Muscle of leg (tissue), 11 donors: Measurements from ENCODE around the gene SESN3. TPM values are rescaled to one million over a fixed set of nuclear protein-coding genes. Genes with fewer than 3 reads are reported as not detected.

Experiments
- DNase-seq: peaks from one replicate; pipeline ENCODE4 v3.0.0; 2013
- H3K27ac ChIP-seq: one replicate; pipeline ENCODE4 v1.5.1; 2013; ENCODE audit warnings: mild to moderate bottlenecking, low read length, control low read depth
- H3K27me3 ChIP-seq: one replicate; pipeline ENCODE4 v1.6.1; 2013; ENCODE audit warnings: low read length; ENCODE audit not compliant: control insufficient read depth, insufficient read depth
- H3K36me3 ChIP-seq: one replicate; pipeline ENCODE4 v1.6.1; 2013; ENCODE audit warnings: low read length; ENCODE audit not compliant: control insufficient read depth, insufficient read depth
- H3K4me1 ChIP-seq: one replicate; pipeline ENCODE4 v1.6.1; 2013; ENCODE audit warnings: low read length; ENCODE audit not compliant: control insufficient read depth, insufficient read depth
- H3K4me3 ChIP-seq: one replicate; pipeline ENCODE4 v1.5.1; 2013; ENCODE audit warnings: low read length, control low read depth
- H3K9me3 ChIP-seq: replicated peaks from 2 replicates; pipeline ENCODE4 v1.6.1; 2013; ENCODE audit warnings: low read depth, low read length; ENCODE audit not compliant: control insufficient read depth
- WGBS: methylation state at CpG from one replicate; pipeline ENCODE4 v1.1.5; 2013; ENCODE audit warnings: missing lambda C conversion rate; ENCODE audit not compliant: insufficient coverage; 5-methylcytosine and 5-hydroxymethylcytosine counted together
- polyA plus RNA-seq, 8 donors: library from polyadenylated mRNA; unstranded; fragments of 120-200 nt; gene quantifications; one replicate each; pipeline versions ENCODE4 v1.2.1 to v1.2.3, GENCODE V29; 2013; ENCODE audit warnings: inconsistent platforms in 1 of 8, low replicate concordance in 1 of 8; ENCODE audit not compliant: insufficient read length in 8 of 8, insufficient read depth in 1 of 8
- total RNA-seq: library from RNA; stranded (reverse); fragments of 120-200 nt; gene quantifications from one replicate; pipeline ENCODE4 v1.2.4, GENCODE V29; 2013

Gene SESN3
- total and polyA plus RNA-seq, 9 donors = 60.8 to 115 (median 97.2) TPM

DNA sequence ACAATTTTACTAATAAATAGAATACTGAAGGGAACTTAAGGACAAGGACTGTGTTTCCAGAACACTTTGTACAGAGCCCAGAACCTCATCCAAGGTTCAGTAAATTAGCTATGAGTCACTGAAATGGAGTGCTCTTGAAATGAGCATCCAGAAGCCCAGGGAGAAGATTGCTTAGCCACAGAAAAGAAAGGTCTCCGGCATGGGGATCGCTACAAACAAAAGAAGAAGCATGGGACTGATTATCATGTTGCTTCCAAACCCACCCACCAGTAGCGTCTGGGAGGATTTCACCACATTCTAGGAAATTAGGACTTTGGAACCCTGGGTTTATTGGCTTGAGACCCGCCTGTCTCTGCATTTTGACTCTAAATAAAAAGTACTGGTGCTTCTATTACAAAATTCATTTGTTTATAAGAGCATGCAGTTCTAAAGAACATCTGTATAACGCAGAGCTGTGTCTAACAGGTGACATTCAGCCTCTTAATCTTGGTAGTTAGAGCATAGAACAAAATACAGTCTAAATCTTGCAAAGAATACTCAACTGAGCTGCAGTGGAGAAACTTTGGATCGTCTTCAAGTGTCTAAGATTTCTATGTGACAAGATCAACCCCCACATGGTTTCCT, 35.9 kb upstream of the SESN3 start:
- WGBS = 100% methylated on average over 1 of the region's 6 CpGs
- no peak for DNase-seq

DNA sequence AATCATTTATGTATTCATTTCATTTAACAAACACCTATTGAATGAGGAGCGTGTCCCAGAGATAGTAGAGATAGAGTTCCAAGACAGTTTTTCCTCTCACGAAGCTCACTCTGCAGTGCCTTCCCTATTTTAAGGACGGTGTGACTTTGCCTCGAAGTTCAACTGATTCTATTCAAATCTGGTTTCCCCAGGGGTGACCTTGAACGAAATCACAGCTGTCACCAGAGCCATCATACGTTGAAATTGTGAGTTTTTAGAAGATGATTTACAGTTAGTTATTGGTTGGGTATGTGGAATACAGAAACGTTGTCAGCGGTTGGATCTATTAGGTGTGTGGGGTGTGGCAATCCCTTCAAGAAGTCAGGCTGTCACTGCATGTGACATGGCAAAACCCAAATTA, 33.9 kb upstream of the SESN3 start:
- 66% methylated on average over 4 of the region's 8 CpGs for WGBS
- H3K36me3 ChIP-seq = no peaks in the 10 kb centered on the region
- no peak for DNase-seq
- H3K4me1 ChIP-seq = no peaks in the 10 kb centered on the region
- H3K4me3 ChIP-seq = no peak overlapping the region
- no peaks in the 10 kb centered on the region for H3K27me3 ChIP-seq
- no peaks in the 10 kb centered on the region for H3K9me3 ChIP-seq
- H3K27ac ChIP-seq = no peak overlapping the region

More for the DNA sequence above, 35.9 kb upstream of the SESN3 start:
- Histone ChIP-seq H3K27me3 (no peaks in the 10 kb centered on the region), H3K4me3 (no peak overlapping the region), H3K27ac (no peak overlapping the region), H3K4me1 (no peaks in the 10 kb centered on the region), H3K36me3 (no peaks in the 10 kb centered on the region), H3K9me3 (no peaks in the 10 kb centered on the region)

DNA sequence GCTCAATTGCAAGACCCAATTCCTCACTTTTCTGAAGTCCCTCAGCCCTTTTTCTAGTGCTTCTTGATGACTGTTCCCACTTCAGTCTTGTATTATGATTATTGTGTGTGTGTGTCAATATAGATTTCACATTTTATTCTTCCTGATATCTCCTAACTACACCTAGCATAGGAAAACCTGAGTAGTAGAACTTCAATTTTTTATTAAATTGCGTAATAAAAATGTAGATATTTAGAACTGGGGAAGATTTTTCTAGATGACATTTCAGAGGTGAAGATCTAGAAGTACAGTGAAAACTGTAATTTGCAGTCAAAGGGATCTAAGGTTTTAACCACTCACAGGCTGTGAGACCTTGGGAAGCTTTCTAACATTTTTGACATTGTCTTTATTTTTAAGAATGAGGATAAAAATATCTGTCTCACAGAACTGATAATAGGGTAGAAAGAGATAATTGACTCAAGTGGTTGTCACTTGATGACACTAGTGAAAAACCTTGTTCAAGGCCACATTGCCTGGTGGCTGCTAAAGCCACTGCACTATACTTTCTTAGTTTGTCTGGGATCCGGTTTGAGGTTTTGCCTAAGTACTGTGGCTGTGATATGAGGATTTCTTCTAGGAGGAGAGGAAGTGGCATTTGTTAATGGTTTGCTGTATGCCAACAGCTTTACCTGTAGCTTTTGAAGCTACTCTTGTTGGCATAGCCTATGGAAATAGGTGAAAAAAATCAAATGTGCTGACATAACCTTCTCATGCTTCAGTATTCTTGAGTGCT, 32.2 kb upstream of the SESN3 start:
- Histone ChIP-seq H3K4me3 (no peak overlapping the region), H3K27ac (no peak overlapping the region), H3K9me3 (no peaks in the 10 kb centered on the region), H3K27me3 (no peaks in the 10 kb centered on the region), H3K4me1 (no peaks in the 10 kb centered on the region), H3K36me3 (no peaks in the 10 kb centered on the region)
- 100% methylated on average over 1 of the region's 2 CpGs for WGBS
- no peak for DNase-seq

DNA sequence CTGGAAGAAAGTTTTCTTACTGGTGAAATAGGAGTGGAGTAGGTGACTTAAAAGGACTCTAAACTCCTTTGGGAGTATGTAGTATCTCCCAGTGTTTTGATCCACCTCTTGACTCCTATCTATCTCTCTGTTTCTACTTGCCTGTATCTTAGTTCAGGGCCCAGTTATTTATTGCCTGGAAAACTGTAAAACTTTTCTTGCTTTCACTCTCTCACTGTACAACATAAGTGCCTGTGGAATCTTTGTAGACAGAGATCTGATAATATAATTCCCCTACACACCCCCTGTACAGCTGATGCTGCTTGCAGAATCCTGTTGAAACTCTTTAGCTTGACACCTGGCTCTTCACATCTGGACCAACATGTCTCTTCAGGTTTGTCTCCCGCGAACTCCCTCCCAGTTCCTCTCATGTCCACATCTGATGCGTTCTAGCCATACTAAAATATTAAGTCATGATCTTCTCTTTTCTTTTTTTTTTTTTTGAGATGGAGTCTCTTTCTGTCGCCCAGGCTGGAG, 26.5 kb upstream of the SESN3 start:
- no peaks in the 10 kb centered on the region for H3K9me3 ChIP-seq
- no peak overlapping the region for H3K4me3 ChIP-seq
- H3K27ac ChIP-seq = no peak overlapping the region
- no peaks in the 10 kb centered on the region for H3K27me3 ChIP-seq
- WGBS = 52% methylated on average over 2 of the region's 4 CpGs
- no peaks in the 10 kb centered on the region for H3K36me3 ChIP-seq
- H3K4me1 ChIP-seq = peaks cover 24% of the 10 kb centered on the region
- no peak for DNase-seq

DNA sequence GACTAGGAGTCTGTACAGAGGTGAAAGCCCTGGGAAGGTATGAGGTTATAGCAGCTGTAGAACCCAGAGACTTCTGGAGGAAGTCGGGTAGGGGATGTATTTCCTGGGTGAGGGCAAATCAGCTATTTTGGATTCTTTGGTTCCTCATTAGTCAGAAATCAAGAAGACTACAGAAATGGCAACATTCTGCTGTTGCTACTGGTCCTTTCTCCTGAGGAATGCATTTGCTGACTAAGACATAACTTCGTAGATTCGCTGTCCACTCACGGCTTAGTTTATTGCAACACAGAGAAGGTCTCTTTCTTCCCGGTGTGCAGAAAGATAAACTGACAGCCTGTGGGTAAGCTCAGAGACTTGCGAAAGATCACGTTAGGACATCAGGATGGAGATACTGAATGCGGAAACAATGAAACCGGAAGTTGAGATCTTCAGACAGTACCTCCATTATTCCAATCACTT, 25.3 kb upstream of the SESN3 start:
- WGBS = 85% methylated on average over 4 of the region's 9 CpGs
- Histone ChIP-seq H3K9me3 (no peaks in the 10 kb centered on the region), H3K27me3 (no peaks in the 10 kb centered on the region), H3K4me3 (no peak overlapping the region), H3K4me1 (peaks cover 24% of the 10 kb centered on the region), H3K27ac (no peak overlapping the region), H3K36me3 (no peaks in the 10 kb centered on the region)
- DNase-seq = peak; percentile 61

DNA sequence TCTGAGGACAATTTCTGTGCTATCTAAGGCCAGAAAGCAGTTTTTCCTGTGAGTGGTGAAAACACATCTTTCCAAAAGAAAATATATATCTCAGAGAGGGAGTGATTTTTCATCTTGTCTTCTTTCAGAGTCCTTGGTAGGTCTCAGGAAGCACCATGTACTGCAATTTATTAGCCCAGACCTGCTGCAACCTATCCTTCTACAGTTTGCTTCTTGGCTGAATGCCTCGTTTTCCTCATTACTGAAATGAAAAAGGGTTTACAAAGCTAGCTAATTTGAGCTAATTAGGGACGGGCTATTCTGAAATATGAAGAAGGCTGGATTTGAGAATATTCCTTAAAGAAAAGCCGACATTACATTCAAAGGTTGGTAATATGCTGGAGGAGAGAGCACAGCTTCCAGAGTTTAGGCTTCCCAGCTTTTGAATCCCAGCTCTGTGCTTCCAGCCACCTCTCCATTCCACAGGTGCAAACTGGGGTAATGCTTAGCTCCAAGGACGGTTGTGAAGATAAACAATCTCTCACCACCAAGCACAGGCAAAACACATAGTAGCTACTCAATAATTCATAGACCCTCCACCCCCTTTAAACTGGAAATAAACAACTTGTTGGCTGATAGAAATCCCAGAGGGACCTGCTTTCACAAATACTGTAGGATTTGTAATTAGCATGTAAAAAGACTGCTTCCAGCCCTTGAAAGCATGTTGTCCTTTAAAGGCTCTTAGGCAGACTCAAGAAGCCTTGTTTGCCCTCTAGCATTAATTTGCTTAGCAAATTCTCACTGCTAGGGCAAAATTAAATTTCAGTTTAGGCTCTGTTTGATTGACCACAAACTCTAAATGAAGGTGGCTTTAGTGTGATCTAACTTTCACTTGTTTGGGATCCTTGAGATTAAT, 24.5 kb upstream of the SESN3 start:
- Histone ChIP-seq H3K4me3 (no peak overlapping the region), H3K27ac (peak overlapping the region; percentile 90), H3K9me3 (no peaks in the 10 kb centered on the region), H3K27me3 (no peaks in the 10 kb centered on the region), H3K4me1 (peaks cover 24% of the 10 kb centered on the region), H3K36me3 (no peaks in the 10 kb centered on the region)
- DNase-seq = no peak
- no CpG with 5 or more reads among the region's 4 CpGs for WGBS

DNA sequence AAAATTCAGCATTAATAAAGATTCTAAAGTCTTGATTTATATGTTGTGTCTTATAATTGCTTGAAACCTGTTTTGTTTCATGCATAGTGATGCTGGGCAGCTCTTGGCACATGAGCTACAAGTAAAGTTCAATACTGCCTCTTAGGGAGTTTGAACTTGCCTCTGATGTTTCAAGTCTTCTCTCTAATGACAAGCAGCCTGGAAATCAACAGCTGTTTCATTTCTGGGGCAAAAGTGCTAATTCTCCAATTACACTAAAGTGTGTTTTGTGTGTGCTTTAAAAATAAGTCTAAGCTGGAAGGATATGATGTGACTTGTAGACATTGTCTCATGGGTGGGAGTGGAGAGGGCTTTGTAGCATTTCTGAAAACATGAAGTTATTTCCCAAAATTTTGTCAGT, 23.7 kb upstream of the SESN3 start:
- Histone ChIP-seq H3K9me3 (no peaks in the 10 kb centered on the region), H3K4me3 (no peak overlapping the region), H3K36me3 (no peaks in the 10 kb centered on the region), H3K27me3 (no peaks in the 10 kb centered on the region), H3K4me1 (peaks cover 24% of the 10 kb centered on the region), H3K27ac (peak overlapping the region; percentile 90)
- DNase-seq = no peak

DNA sequence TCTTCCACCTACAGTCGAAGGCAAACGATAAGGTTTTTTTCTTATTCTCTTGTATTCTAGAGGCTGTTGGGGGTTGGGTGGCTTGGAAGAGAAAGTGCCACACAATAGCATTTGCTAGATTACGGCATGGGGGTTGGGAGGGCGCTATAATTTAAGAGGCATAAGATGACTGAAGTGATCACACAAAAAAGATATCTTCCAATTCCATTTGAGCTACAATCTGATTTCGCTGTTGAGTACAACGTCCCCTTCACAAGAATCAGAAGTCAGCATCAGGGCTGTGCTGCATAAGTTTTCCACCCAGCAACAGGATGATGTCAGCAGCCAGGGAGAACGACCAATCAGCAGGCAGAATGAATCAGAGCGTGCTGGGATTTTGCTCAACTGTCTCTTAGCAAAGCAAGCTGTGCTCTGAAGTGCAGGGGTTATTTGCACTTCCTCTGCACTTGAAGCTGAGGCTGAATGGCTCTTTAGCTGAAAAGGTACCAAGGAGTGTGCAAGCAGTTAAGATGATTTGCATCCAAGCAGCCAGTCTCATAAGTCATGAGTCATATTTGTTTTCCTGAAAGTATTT, 23.2 kb upstream of the SESN3 start:
- no peaks in the 10 kb centered on the region for H3K9me3 ChIP-seq
- peak; percentile 98 for DNase-seq
- peak overlapping the region; percentile 40 for H3K4me3 ChIP-seq
- no peaks in the 10 kb centered on the region for H3K27me3 ChIP-seq
- WGBS = 0% methylated on average over 4 of the region's 8 CpGs
- H3K36me3 ChIP-seq = no peaks in the 10 kb centered on the region
- peaks cover 24% of the 10 kb centered on the region for H3K4me1 ChIP-seq
- peak overlapping the region; percentile 90 for H3K27ac ChIP-seq

DNA sequence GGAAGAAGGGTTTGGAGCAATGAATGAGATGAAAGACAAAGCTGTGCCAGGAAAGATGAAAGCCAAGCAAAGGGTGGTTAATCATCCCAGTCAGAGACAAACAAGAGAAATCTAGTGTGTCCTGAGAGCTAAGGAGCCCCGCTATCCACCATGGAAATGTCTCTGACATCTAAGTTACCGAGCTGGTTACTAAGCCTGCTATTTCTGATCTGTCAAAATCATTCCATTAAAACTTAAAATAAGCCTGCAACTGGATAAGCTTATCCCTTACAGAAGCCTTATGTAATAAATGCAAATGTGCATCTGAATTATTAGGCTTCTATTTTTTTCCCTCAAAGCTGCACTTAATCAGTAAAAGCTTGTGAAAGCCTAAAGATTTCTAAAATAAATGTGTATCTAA, 22.1 kb upstream of the SESN3 start:
- no CpG with 5 or more reads among the region's 2 CpGs for WGBS
- no peak for DNase-seq
- no peaks in the 10 kb centered on the region for H3K27me3 ChIP-seq
- no peak overlapping the region for H3K4me3 ChIP-seq
- H3K36me3 ChIP-seq = no peaks in the 10 kb centered on the region
- H3K9me3 ChIP-seq = no peaks in the 10 kb centered on the region
- H3K27ac ChIP-seq = peak overlapping the region; percentile 49
- peaks cover 31% of the 10 kb centered on the region for H3K4me1 ChIP-seq
